ENCODE measurements around the gene ZNF35. TPM values are rescaled to one million over a fixed set of nuclear protein-coding genes. Genes with fewer than 3 reads are reported as not detected.

The ZNF35 gene
- total and polyA plus RNA-seq, 2 of the 13 experiments (the other 11 are each of a cell fraction or from before 2014, with no cell fraction given), result 0.20 to 0.22 TPM

DNA sequence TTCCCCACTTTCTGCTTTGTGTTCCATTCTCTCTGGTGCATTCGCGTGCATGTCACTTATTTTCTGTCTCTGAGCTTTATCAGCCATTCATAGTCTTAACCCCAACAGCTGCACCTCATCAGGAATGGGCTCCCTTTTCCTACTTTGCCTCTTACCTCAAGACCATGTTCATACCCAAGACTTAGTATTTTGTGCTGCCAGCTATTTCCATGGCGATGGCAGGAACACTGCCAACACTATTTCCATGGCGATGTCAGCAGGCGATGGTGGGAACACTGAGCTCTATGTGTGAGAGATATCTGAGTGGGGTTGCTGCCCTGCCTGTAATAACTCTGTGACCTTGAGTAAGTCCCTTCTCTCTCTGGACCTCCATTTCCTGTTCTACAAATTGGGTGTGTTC lies 5.5 kb downstream of the ZNF35 start (continued):
- TF ChIP-seq, protein P1, sequence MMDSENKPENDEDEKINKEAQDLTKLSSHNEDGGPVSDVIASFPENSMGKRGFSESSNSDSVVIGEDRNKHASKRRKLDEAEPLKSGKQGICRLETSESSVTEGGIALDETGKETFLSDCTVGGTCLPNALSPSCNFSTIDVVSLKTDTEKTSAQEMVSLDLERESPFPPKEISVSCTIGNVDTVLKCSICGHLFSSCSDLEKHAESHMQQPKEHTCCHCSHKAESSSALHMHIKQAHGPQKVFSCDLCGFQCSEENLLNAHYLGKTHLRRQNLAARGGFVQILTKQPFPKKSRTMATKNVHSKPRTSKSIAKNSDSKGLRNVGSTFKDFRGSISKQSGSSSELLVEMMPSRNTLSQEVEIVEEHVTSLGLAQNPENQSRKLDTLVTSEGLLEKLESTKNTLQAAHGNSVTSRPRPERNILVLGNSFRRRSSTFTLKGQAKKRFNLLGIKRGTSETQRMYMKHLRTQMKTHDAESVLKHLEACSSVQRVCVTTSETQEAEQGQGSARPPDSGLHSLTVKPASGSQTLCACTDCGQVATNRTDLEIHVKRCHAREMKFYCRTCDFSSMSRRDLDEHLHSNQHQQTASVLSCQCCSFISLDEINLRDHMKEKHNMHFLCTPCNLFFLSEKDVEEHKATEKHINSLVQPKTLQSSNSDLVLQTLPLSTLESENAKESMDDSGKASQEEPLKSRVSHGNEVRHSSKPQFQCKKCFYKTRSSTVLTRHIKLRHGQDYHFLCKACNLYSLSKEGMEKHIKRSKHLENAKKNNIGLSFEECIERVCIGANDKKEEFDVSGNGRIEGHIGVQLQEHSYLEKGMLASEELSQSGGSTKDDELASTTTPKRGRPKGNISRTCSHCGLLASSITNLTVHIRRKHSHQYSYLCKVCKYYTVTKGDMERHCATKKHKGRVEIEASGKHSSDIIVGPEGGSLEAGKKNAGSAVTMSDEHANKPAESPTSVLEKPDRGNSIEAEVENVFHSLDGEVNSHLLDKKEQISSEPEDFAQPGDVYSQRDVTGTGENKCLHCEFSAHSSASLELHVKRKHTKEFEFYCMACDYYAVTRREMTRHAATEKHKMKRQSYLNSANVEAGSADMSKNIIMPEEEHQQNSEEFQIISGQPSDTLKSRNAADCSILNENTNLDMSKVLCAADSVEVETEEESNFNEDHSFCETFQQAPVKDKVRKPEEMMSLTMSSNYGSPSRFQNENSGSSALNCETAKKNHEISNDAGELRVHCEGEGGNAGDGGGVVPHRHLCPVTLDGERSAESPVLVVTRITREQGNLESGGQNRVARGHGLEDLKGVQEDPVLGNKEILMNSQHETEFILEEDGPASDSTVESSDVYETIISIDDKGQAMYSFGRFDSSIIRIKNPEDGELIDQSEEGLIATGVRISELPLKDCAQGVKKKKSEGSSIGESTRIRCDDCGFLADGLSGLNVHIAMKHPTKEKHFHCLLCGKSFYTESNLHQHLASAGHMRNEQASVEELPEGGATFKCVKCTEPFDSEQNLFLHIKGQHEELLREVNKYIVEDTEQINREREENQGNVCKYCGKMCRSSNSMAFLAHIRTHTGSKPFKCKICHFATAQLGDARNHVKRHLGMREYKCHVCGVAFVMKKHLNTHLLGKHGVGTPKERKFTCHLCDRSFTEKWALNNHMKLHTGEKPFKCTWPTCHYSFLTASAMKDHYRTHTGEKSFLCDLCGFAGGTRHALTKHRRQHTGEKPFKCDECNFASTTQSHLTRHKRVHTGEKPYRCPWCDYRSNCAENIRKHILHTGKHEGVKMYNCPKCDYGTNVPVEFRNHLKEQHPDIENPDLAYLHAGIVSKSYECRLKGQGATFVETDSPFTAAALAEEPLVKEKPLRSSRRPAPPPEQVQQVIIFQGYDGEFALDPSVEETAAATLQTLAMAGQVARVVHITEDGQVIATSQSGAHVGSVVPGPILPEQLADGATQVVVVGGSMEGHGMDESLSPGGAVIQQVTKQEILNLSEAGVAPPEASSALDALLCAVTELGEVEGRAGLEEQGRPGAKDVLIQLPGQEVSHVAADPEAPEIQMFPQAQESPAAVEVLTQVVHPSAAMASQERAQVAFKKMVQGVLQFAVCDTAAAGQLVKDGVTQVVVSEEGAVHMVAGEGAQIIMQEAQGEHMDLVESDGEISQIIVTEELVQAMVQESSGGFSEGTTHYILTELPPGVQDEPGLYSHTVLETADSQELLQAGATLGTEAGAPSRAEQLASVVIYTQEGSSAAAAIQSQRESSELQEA (CRISPR knock-in tag; IDR thresholded peaks at IDR 0.05; ENCODE audit: not compliant biosample characterization), result no peak
- TF ChIP-seq ZNF274 (CRISPR knock-in tag; IDR thresholded peaks at IDR 0.05) (no peak), HNF4G (IDR thresholded peaks at IDR 0.05; ENCODE audit: borderline replicate concordance, low read depth, low read length) (no peak), HNF4G (CRISPR knock-in tag; IDR thresholded peaks at IDR 0.05; ENCODE audit: borderline replicate concordance, low read depth) (no peak), ZNF282 (IDR thresholded peaks at IDR 0.05; ENCODE audit: partially characterized antibody) (no peak), FOXA3 (CRISPR knock-in tag; IDR thresholded peaks at IDR 0.05) (no peak), AGO1 (IDR thresholded peaks at IDR 0.05; ENCODE audit: low read depth, low read length, poor library complexity, severe bottlenecking) (no peak)
- TF ChIP-seq, protein P2, sequence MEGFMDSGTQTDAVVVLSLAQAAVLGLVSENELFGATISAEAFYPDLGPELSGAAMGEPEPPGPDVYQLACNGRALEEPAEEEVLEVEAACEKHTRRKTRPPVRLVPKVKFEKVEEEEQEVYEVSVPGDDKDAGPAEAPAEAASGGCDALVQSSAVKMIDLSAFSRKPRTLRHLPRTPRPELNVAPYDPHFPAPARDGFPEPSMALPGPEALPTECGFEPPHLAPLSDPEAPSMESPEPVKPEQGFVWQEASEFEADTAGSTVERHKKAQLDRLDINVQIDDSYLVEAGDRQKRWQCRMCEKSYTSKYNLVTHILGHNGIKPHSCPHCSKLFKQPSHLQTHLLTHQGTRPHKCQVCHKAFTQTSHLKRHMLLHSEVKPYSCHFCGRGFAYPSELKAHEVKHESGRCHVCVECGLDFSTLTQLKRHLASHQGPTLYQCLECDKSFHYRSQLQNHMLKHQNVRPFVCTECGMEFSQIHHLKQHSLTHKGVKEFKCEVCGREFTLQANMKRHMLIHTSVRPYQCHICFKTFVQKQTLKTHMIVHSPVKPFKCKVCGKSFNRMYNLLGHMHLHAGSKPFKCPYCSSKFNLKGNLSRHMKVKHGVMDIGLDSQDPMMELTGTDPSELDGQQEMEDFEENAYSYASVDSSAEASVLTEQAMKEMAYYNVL (CRISPR knock-in tag; IDR thresholded peaks at IDR 0.05; ENCODE audit: borderline replicate concordance), result no peak
